Body of pancreas (tissue), 4 donors: Measurements from ENCODE around the gene NEUROD4. TPM values are rescaled to one million over a fixed set of nuclear protein-coding genes. Genes with fewer than 3 reads are reported as not detected.

Experiments used
- ATAC-seq: fragments of 150-250 bp; one replicate; pipeline ENCODE4 v1.9.1; 2016
- DNase-seq, 4 donors: peaks; one replicate each; pipeline ENCODE4 v3.0.0-alpha.2; 2019
- H3K27ac ChIP-seq, 4 donors: fragments of 200-600 bp; sonication (generic); 1 replicate in 3 of 4; 2 replicates in 1 of 4; pipeline versions ENCODE4 v1.5.1 to v1.6.1; 2016 to 2019; ENCODE audit warnings: mild to moderate bottlenecking in 1 of 4, mixed read lengths in 1 of 4, moderate library complexity in 1 of 4
- H3K27me3 ChIP-seq, 2 donors: fragments of 200-600 bp; sonication (generic); one replicate each; pipeline ENCODE4 v1.6.0; 2016; ENCODE audit warnings: mild to moderate bottlenecking in 1 of 2
- H3K36me3 ChIP-seq, 2 donors: fragments of 200-600 bp; sonication (generic); replicated peaks in 1 of 2; 2 replicates each; pipeline ENCODE4 v1.5.1; 2016; ENCODE audit warnings: low read depth in 2 of 2; ENCODE audit not compliant: insufficient read depth in 1 of 2
- H3K4me1 ChIP-seq: fragments of 200-600 bp; sonication (generic); one replicate; pipeline ENCODE4 v1.6.0; 2016
- H3K4me3 ChIP-seq, 2 donors: fragments of 200-600 bp; sonication (generic); 1 replicate in 1 of 2; 2 replicates in 1 of 2; pipeline ENCODE4 v1.5.1; 2016 to 2019
- H3K9me3 ChIP-seq, 3 donors: fragments of 200-600 bp; sonication (generic); 1 replicate in 2 of 3; 2 replicates in 1 of 3; pipeline ENCODE4 v1.5.1; 2016
- CTCF ChIP-seq, 7 experiments: fragments of 450-650 bp in 4 of 7; fragments of 200-600 bp in 3 of 7; sonication (generic) in 3 of 7; IDR thresholded peaks; one replicate each; pipeline ENCODE4 v1.5.1; 2016 to 2019; ENCODE audit warnings: antibody characterized with exemption in 7 of 7
- POLR2A ChIP-seq, 3 donors: fragments of 450-650 bp; IDR thresholded peaks; one replicate each; pipeline ENCODE4 v1.6.1; 2016; ENCODE audit warnings: antibody characterized with exemption in 3 of 3, mild to moderate bottlenecking in 2 of 3
- WGBS, 2 donors: methylation state at CpG; one replicate each; pipeline ENCODE4 v1.1.5; 2017; 5-methylcytosine and 5-hydroxymethylcytosine counted together
- intact Hi-C: fragments of 100-400 bp; cut with DNase I; formaldehyde crosslinking; loops from one replicate; pipeline ENCODE4 v1.15.1; 2023
- total RNA-seq, 2 donors: library from RNA; depleted of rRNA; stranded (reverse); fragments of >200 nt; gene quantifications; one replicate each; pipeline ENCODE4 v1.1.0, GENCODE V29; 2016

NEUROD4 gene
- total RNA-seq, 2 donors from 2014 or later: not detected

- TF ChIP-seq CTCF (IDR thresholded peaks at IDR 0.05) (no peak), POLR2A (IDR thresholded peaks at IDR 0.05) (no peak)
- no peak for ATAC-seq
Measured at GRCh38 chr12:54975875-54976274, 43.9 kb upstream of the NEUROD4 start.

GRCh38 chr12:54977155-54977554, 42.6 kb upstream of the NEUROD4 start:
- Histone ChIP-seq H3K4me3 (no peak overlapping the region), H3K4me1 (no peaks in the 10 kb centered on the region), H3K36me3 (no peaks in the 10 kb centered on the region), H3K27ac (no peak overlapping the region), H3K9me3 (no peaks in the 10 kb centered on the region), H3K27me3 (no peaks in the 10 kb centered on the region)
- no peak for ATAC-seq
- intact Hi-C loops: no loop called here
- no peak for DNase-seq
- 23 to 38% methylated on average over 3 of the region's 3 CpGs for WGBS, 2 donors
- no peak for TF ChIP-seq CTCF (IDR thresholded peaks at IDR 0.05)

More at GRCh38 chr12:54975875-54976274, 43.9 kb upstream of the NEUROD4 start:
- Histone ChIP-seq H3K27me3 (no peaks in the 10 kb centered on the region), H3K9me3 (no peaks in the 10 kb centered on the region), H3K4me3 (no peak overlapping the region), H3K4me1 (no peaks in the 10 kb centered on the region), H3K36me3 (no peaks in the 10 kb centered on the region), H3K27ac (no peak overlapping the region)
- intact Hi-C loops: no loop called here
- 34 to 38% methylated on average over 6 of the region's 6 CpGs for WGBS, 2 donors
- DNase-seq: no peak

- no peak overlapping the region for H3K4me3 ChIP-seq
- intact Hi-C loops: no loop called here
- WGBS, 2 donors: 60 to 69% methylated on average over 5 of the region's 5 CpGs
Measured at GRCh38 chr12:54977857-54978256, 41.9 kb upstream of the NEUROD4 start.

GRCh38 chr12:54980341-54980740, 39.4 kb upstream of the NEUROD4 start:
- no peak overlapping the region for H3K4me3 ChIP-seq
- WGBS, 2 donors: 67 to 77% methylated on average over 5 of the region's 5 CpGs
- no peak overlapping the region for H3K27ac ChIP-seq
- intact Hi-C loops: no loop called here
- DNase-seq (no peak), ATAC-seq (no peak)
- H3K36me3 ChIP-seq: no peaks in the 10 kb centered on the region
- no peak for TF ChIP-seq POLR2A (IDR thresholded peaks at IDR 0.05)
- TF ChIP-seq CTCF (IDR thresholded peaks at IDR 0.05): no peak
- no peaks in the 10 kb centered on the region for H3K4me1 ChIP-seq
- H3K27me3 ChIP-seq: no peaks in the 10 kb centered on the region
- H3K9me3 ChIP-seq: no peaks in the 10 kb centered on the region

More at GRCh38 chr12:54977857-54978256, 41.9 kb upstream of the NEUROD4 start:
- no peak overlapping the region for H3K27ac ChIP-seq
- no peak for DNase-seq
- no peak for ATAC-seq
- H3K4me1 ChIP-seq: no peaks in the 10 kb centered on the region
- TF ChIP-seq POLR2A (IDR thresholded peaks at IDR 0.05): no peak
- no peak for TF ChIP-seq CTCF (IDR thresholded peaks at IDR 0.05)
- H3K27me3 ChIP-seq: no peaks in the 10 kb centered on the region
- no peaks in the 10 kb centered on the region for H3K36me3 ChIP-seq
- H3K9me3 ChIP-seq: no peaks in the 10 kb centered on the region

- TF ChIP-seq POLR2A (IDR thresholded peaks at IDR 0.05) (no peak), CTCF (IDR thresholded peaks at IDR 0.05) (no peak)
- Histone ChIP-seq H3K27me3 (no peaks in the 10 kb centered on the region), H3K36me3 (no peaks in the 10 kb centered on the region), H3K4me1 (no peaks in the 10 kb centered on the region), H3K4me3 (no peak overlapping the region), H3K9me3 (no peaks in the 10 kb centered on the region), H3K27ac (no peak overlapping the region)
- WGBS, 2 donors: 87 to 94% methylated on average over 2 of the region's 2 CpGs
- no peak for DNase-seq
- no peak for ATAC-seq
- intact Hi-C loops: no loop called here
Measured at GRCh38 chr12:54981796-54982195, 38.0 kb upstream of the NEUROD4 start.
